ENCODE measurements around the gene THPO.
"Not testable (repeated sequence)": the region's sequence is repeated elsewhere in the genome, so short reads cannot be mapped to it uniquely, and the experiment has no call there.

THPO gene

GRCh38 chr3:184347321-184348056, 30.5 kb downstream of the THPO start:
- no peak for DNase-seq

DNA sequence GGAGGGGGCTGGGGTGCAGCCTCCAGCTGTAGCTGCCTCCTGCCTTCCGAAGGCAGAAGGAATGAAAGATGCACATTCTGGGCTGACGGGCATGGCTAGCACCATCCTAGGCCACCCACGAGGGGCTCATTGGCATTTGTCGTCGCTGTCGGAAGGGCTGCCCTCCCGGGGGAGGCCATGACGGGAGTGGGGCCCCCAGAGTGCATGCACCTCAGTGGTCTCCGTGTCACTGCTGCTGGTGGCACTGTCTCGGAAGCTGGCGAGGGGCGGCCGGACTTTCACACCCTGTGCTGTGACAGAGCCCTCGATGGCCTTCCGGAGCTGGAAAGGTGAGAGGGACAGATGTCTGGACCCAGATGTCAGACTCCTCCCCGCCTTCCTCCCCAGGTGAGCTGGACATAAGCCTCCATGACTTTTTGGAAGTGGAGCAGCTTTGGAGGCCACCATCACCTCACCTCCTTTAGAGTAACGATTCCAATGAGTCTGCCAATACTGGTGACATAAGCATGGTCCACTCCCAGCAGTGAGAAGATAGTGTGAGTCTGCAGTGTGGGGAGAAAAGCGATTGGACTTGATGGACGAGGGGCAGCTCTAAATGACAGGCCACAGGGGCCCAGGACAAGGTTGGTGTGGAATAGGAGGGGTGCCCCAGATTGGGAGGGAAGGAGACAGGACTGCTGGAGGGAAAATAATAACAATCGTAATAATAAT, 31.4 kb downstream of the THPO start:
- DNase-seq: no peak

DNA sequence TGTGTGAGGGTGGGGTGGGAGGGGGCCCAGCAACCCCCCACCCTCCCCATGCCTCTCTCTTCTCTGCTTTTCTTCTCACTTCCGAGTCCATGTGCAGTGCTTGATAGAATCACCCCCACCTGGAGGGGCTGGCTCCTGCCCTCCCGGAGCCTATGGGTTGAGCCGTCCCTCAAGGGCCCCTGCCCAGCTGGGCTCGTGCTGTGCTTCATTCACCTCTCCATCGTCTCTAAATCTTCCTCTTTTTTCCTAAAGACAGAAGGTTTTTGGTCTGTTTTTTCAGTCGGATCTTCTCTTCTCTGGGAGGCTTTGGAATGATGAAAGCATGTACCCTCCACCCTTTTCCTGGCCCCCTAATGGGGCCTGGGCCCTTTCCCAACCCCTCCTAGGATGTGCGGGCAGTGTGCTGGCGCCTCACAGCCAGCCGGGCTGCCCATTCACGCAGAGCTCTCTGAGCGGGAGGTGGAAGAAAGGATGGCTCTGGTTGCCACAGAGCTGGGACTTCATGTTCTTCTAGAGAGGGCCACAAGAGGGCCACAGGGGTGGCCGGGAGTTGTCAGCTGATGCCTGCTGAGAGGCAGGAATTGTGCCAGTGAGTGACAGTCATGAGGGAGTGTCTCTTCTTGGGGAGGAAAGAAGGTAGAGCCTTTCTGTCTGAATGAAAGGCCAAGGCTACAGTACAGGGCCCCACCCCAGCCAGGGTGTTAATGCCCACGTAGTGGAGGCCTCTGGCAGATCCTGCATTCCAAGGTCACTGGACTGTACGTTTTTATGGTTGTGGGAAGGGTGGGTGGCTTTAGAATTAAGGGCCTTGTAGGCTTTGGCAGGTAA, 32.5 kb downstream of the THPO start:
- DNase-seq: no peak

DNA sequence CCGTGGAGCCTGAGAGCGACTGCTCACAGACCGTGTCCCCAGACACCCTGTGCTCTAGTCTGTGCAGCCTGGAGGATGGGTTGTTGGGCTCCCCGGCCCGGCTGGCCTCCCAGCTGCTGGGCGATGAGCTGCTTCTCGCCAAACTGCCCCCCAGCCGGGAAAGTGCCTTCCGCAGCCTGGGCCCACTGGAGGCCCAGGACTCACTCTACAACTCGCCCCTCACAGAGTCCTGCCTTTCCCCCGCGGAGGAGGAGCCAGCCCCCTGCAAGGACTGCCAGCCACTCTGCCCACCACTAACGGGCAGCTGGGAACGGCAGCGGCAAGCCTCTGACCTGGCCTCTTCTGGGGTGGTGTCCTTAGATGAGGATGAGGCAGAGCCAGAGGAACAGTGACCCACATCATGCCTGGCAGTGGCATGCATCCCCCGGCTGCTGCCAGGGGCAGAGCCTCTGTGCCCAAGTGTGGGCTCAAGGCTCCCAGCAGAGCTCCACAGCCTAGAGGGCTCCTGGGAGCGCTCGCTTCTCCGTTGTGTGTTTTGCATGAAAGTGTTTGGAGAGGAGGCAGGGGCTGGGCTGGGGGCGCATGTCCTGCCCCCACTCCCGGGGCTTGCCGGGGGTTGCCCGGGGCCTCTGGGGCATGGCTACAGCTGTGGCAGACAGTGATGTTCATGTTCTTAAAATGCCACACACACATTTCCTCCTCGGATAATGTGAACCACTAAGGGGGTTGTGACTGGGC, 33.3 kb downstream of the THPO start:
- no peak for DNase-seq

GRCh38 chr3:184343200-184343876, 34.7 kb downstream of the THPO start:
- DNase-seq: no peak

- no peak for DNase-seq
Observed at GRCh38 chr3:184341925-184342324, 36.1 kb downstream of the THPO start.

DNA sequence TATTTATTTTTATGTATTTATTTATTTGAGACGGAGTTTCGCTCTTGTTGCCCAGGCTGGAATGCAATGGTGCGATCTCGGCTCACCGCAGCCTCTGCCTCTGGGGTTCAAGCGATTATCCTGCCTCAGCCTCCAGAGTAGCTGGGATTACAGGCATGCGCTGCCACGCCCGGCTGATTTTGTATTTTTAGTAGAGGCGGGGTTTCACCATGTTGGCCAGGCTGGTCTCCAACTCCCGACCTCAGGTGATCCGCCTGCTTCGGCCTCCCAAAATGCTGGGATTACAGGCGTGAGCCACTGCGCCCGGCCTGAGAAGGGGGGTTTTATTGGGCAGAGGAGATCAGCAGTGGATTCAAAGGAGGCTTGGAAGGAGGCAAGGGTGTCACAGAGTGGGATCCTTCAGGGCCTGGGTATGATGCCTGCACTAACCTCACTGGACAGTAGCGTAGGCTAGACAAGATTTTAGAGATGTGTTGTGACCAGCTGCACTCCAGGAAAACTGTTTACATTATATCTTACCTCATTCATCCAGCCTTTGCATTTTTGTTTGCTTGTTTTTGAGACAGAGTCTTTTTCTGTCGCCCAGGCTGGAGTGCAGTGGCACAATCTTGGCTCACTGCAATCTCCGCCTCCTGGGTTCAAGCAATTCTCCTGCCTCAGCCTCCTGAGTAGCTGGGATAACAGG, 38.4 kb downstream of the THPO start:
- not testable (repeated sequence) for DNase-seq

- DNase-seq: no peak
Observed at GRCh38 chr3:184339001-184339400, 39.0 kb downstream of the THPO start.

DNA sequence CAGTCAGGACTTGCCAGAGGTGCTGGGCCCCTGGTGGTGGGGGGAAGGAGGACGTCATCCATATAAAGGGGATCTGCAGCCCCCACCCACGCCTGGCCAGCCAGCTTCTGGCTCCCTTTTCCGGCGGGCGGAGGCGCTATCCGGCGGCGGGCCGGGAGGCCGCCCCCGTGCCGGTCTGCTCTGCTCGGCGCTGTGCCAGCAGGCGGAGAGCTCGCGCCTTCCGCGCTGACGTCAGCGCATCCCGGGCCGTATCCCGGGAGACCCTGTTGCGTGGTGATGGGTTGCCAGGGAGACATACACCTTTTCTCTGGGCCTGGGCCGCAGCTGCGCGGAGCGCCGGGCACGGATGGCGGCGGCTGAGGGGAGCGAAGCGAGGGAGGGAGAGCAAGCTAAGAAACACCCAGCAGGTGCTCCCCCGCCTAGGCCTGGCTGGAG, 39.5 kb downstream of the THPO start:
- peak; percentile 27 to 34 for DNase-seq

- no peak for DNase-seq
Observed at GRCh38 chr3:184337981-184338380, 40.0 kb downstream of the THPO start.

- no peak for DNase-seq
Observed at GRCh38 chr3:184337399-184337714, 40.6 kb downstream of the THPO start, which contains the start of gene FAM131A. Gene FAM131A, plus strand, starts transcription at chr3:184337600. Its CDS starts 31 bp downstream, at chr3:184337631.

DNA sequence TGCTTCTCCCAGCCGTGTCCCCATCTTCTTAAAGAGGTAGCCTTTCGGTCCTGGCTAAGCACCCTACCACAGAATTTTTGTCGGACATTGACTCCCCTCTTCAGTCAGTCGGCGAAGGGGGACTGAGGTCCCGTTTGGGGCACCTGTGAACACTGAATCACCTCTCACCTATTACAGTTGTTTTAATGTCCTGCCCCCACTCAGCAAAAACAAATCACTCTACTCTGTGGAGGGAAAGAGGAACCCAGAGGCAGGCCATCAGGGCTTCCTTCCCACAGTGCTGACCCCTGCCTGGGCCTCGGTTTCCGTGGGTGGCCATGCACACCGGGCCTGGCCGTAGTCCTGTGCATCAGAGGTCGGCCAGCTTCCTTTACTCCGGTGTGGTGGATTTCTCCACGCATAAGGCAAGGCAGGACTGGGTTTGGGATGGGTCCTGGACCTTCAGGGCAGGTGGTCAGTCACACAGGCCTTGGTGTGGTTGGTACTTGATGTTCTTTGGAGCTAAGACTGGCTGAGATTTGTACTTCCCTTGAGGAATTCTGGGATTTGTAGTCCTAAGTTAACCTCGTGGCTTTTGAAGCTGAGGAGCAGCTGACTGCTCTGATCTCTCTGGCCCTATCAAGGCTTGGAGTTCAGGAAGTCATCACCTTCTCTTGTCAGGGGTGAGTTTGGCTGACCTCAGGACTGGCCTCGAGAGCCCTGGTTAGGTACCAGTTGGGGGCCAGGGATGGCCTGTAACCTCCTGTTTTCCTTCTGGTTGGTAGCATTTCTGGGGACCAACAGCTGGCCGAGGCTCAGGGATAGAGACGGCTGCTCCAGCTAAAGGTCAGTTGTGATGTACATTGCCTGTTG, 41.2 kb downstream of the THPO start:
- DNase-seq: no peak

DNA sequence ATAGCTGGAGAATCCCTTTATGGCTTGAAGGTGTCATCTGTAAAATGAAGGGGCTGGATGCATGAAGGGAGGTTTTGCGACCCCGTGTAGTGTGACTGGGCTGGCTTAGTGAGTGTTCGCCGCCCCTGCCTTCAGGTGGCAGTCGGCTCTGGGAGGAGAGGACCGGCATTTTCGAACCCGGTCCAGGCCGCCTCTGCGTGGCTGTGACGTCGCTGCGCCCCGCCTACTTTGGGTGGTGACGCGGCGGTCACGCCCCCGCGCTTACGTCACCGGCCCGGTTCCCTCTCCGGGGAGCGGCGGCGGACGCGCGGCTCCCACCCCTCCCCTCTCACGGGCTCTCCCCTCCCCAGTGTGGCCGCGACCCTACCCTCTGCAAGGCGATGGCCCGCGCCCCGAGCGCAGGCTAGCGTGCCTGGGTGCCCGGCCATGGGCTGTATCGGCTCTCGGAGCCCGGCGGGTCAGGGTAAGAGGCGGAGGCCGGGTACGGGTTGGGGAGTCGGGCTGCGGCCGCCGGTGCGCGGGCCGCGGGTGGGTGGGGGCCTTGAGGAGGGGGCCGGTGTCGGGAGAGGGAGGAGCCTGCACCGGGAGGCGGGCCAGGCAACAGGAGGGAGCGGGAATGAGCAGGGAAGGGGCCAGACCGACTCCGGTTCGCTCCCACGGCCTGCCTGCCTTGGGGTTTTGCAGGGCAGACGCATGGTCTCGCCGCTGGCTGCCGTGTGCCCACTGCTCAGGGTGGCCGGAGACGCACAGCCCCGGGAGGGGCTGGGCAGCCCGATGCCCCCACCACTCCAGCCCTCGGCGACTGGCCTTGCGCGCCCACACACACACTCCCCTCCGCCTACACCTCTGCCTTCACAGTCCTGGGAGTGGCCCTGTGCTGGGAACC, 42.1 kb downstream of the THPO start:
- DNase-seq: peak; percentile 89 to 91

GRCh38 chr3:184335291-184335660, 42.7 kb downstream of the THPO start:
- no peak for DNase-seq

GRCh38 chr3:184334470-184335158, 43.4 kb downstream of the THPO start:
- DNase-seq: peak; percentile 34 to 39

- no peak for DNase-seq
Observed at GRCh38 chr3:184333700-184334099, 44.3 kb downstream of the THPO start.

DNA sequence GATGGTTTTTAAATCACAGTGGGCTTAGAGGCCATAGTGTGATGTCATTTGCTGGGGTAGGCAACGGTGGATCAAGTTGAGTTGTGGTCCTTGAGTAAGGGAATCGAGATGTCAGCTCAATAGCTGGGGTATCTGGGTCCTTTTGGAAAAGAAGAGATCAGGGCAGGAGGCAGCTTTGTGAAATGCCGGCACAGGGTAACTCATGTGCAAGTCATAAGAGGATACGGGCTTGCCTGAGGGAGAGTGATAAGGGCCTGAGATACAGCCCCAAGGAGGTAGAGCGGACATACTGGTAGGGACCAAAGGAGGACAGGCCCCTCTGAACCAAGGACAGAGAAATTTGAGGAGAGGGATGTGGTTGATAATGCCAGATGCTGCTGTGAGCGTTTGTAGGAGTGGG, 44.8 kb downstream of the THPO start:
- DNase-seq: no peak

DNA sequence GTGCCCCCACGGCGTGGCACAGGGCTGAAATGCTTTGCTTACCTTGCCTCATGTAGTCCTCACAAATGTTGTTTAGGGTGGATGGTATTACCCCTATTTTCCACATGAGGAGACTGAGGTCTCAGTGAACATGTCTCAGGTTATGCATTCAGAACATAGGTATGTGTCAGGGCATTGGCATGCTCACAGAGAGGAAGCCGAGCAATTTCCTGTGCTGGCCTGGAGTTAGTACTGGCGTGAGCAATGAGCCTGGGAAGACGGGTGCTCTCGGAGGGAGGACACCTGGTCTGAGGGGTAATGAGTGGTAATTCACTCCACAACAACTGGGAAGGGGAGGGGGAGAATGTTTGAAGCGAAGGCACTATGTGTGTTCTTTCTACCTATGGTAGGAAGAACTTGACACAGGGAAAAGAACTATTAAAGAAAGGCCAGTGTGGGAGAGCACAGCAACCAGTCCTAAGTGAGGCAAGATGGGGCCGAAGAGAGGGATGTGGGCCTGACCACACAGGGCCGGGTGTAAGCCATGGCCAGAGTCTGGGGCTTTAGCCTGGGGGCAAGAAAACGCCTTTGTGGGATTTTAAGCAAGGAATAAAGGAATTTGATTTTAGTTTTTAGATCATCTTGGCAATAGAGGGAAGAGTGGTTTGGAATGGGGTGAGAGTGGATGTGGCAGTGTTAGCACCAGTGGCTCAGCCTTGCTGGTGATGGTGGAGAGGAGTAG, 45.5 kb downstream of the THPO start:
- no peak for DNase-seq
